HG03066 (cell line): ENCODE data around the gene KLHL6.
"Not testable (repeated sequence)": the region's sequence is repeated elsewhere in the genome, so short reads cannot be mapped to it uniquely, and the experiment has no call there.

Experiments used
- ATAC-seq: cut with Tn5 transposase; IDR thresholded peaks from one replicate; pipeline ENCODE4 v1.9.1; 2021; ENCODE audit warnings: low read depth; ENCODE audit not compliant: unreplicated experiment

KLHL6 gene

GRCh38 chr3:183534249-183534648, 21.3 kb downstream of the KLHL6 start:
- no peak for ATAC-seq

- ATAC-seq = no peak
Measured at GRCh38 chr3:183533412-183534132, 21.9 kb downstream of the KLHL6 start.

GRCh38 chr3:183532620-183533411, 22.7 kb downstream of the KLHL6 start:
- ATAC-seq = no peak

GRCh38 chr3:183529717-183530116, 25.8 kb downstream of the KLHL6 start:
- ATAC-seq = no peak

- no peak for ATAC-seq
Measured at GRCh38 chr3:183529185-183529584, 26.3 kb downstream of the KLHL6 start.

DNA sequence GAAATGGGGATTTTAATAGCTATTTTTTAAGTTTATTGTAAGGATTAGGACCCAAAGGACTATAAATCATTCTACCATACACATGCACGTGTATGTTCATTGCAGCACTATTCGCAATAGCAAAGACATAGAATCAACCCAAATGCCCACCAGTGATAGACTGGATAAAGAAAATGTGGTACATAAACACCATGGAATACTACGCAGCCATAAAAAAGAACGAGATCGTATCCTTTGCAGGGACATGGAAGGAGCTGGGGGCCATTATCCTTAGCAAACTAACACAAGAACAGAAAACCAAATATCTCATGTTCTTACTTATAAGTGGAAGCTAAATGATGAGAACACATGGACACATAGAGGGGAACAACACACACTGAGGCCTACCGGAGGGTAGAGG, 26.7 kb downstream of the KLHL6 start:
- not testable (repeated sequence) for ATAC-seq

GRCh38 chr3:183527428-183528379, 27.8 kb downstream of the KLHL6 start:
- peak; percentile 95 for ATAC-seq

DNA sequence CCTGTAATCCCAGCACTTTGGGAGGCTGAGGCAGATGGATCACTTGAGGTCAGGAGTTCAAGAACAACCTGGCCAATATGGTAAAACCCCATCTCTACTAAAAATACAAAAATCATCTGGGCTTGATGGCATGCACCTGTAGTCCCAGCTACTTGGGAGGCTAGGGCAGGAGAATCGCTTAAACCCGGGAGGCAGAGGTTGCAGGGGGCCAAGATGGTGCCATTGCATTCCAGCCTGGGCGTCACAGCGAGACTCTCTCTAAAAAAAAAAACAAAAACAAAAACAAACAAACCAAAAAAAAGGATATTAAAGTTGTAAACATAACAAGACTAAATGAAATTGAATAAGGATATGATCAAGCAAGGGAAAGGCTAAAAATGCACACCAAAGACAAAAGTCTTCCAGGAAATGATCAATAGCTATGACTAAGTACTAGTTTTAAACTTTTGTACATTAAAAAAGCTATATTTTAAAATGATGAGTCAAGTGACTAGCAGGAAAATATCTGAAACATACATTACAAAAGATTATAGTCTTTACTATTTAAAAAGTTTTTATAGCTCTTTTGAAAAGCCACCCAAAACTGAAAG, 28.6 kb downstream of the KLHL6 start:
- peak; percentile 5 for ATAC-seq

- no peak for ATAC-seq
Measured at GRCh38 chr3:183524476-183524875, 31.0 kb downstream of the KLHL6 start.

DNA sequence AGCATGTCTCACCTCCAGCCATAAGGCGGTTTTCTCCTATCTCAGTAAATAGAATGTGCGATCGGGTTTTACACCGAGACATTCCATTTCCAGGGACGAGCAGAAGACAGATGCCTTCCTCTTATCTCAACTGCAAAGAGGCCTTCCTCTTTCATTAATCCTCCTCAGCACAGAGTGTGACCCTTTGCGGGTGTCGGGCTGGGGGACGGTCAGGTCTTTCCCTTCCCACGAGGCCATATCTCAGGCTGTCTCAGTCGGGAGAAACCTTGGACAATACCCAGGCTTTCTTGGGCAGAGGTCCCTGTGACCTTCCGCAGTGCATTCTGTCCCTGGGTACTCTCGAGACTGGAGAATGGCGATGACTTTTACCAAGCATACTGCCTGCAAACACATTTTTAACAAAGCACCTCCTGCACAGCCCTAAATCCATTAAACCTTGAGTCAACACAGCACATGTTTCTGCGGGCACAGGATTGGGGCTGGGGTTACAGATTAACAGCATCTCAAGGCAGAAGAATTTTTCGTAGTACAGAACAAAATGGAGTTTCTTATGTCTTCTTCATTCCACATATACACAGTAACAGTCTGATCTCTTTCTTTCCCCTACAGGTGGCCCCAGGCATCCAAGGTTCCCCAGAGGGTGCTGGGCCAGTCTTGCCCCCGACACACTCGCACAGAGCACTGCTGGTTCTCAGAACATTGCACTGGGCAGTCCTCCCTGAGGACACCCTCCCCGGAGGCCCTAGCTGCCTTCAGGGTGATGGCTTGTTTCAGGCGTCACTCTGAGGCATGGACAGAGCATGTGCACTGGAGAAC, 34.6 kb downstream of the KLHL6 start:
- not testable (repeated sequence) for ATAC-seq

DNA sequence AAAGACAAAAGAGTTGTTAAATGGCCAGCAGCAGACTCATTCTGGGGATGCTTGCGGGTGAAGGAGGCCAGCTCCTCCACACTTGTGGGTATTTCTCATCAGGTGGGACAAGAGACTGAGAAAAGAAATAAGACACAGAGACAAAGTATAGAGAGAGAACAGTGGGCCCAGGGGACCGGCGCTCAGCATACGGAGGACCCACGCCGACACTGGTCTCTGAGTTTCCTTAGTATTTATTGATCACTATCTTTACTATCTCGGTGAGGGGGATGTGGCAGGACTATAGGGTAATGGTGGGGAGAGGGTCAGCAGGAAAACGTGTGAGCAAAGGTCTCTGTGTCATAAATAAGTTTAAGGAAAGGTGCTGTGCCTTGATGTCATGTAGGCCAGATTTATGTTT, 35.2 kb downstream of the KLHL6 start:
- ATAC-seq = not testable (repeated sequence)

GRCh38 chr3:183519891-183520290, 35.6 kb downstream of the KLHL6 start:
- ATAC-seq = no peak

GRCh38 chr3:183518491-183519251, 36.8 kb downstream of the KLHL6 start:
- no peak for ATAC-seq

DNA sequence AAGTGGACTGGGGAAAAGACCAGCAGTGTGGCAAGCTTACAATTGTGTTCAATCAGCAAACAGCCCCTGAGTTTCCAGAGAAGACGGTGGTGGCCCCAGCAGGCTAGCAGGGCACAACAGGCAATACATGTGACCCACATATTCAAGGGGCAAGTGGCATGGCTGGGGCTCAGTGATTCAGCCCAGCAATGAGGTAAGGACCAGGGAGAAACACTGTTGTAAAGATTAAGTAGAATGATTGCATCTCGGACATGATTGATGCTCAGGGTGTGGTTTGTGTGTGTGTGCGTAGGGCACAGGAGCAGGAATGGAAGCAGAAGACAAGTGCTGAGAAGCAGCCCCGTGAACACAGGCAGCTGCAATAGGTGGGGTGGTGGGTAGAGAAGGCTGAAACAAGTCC, 37.9 kb downstream of the KLHL6 start:
- ATAC-seq = no peak

GRCh38 chr3:183515968-183516851, 39.3 kb downstream of the KLHL6 start:
- peak; percentile 70 for ATAC-seq

DNA sequence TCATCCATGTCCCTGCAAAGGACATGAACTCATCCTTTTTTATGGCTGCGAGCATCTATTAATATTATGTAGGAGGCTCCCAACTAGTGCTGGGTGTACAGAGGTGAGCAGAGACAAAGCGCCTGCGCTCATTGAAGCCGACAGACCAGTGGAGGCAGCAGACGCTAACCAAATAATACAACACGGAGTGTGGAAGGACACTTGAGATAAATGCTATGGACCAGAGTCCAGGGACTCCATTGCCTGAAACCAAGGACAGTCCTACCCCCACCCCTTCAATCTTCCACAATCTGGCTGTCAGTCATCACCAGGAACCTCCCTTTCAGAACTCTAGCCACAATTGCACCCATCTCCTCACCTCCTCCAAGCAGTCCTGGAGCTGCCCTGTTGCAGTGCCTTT, 41.5 kb downstream of the KLHL6 start:
- ATAC-seq = no peak

- no peak for ATAC-seq
Measured at GRCh38 chr3:183513046-183513706, 42.3 kb downstream of the KLHL6 start.
